GM12864 (cell line): ENCODE results near the gene DCDC1.

Source experiments
- DNase-seq: peaks from one replicate; pipeline ENCODE4 v3.0.0-alpha.2; 2011; ENCODE audit warnings: low read depth
- H3K4me3 ChIP-seq: 2 replicates; pipeline ENCODE4 v1.5.1; 2011; ENCODE audit warnings: mild to moderate bottlenecking, low read depth, low read length, control low read depth
- CTCF ChIP-seq: IDR thresholded peaks from 2 replicates; pipeline ENCODE4 v1.5.1; 2011; ENCODE audit warnings: low read depth, mild to moderate bottlenecking, moderate library complexity, low read length, control low read depth, inconsistent platforms; ENCODE audit errors: missing control alignments

DCDC1 gene

GRCh38 chr11:30859669-30860068, 509.9 kb downstream of the DCDC1 start:
- no peak for DNase-seq
- H3K4me3 ChIP-seq, result no peak overlapping the region
- no peak for TF ChIP-seq CTCF

- no peak for DNase-seq
- TF ChIP-seq CTCF, result no peak
- H3K4me3 ChIP-seq, result no peak overlapping the region
Observed at GRCh38 chr11:30855383-30856006, 514.0 kb downstream of the DCDC1 start.

- no peak for TF ChIP-seq CTCF
- DNase-seq, result no peak
- no peak overlapping the region for H3K4me3 ChIP-seq
Observed at GRCh38 chr11:30853439-30853838, 516.1 kb downstream of the DCDC1 start.

- TF ChIP-seq CTCF, result no peak
- no peak for DNase-seq
- H3K4me3 ChIP-seq, result no peak overlapping the region
Observed at GRCh38 chr11:30852645-30853044, 516.9 kb downstream of the DCDC1 start.

GRCh38 chr11:30852091-30852490, 517.4 kb downstream of the DCDC1 start:
- TF ChIP-seq CTCF, result no peak
- no peak for DNase-seq
- no peak overlapping the region for H3K4me3 ChIP-seq

GRCh38 chr11:30837252-30837651, 532.3 kb downstream of the DCDC1 start:
- no peak for TF ChIP-seq CTCF
- H3K4me3 ChIP-seq, result no peak overlapping the region

GRCh38 chr11:30832831-30833230, 536.7 kb downstream of the DCDC1 start:
- H3K4me3 ChIP-seq, result no peak overlapping the region
- no peak for DNase-seq
- TF ChIP-seq CTCF, result no peak

More at GRCh38 chr11:30837252-30837651, 532.3 kb downstream of the DCDC1 start:
- DNase-seq, result no peak
